HG03565 (cell line): ENCODE data around the gene KIRREL3.

ENCODE experiments used
- ATAC-seq: cut with Tn5 transposase; IDR thresholded peaks from one replicate; pipeline ENCODE4 v1.9.1; 2021; ENCODE audit warnings: mild to moderate bottlenecking, moderate library complexity; ENCODE audit not compliant: unreplicated experiment

The KIRREL3 gene

DNA sequence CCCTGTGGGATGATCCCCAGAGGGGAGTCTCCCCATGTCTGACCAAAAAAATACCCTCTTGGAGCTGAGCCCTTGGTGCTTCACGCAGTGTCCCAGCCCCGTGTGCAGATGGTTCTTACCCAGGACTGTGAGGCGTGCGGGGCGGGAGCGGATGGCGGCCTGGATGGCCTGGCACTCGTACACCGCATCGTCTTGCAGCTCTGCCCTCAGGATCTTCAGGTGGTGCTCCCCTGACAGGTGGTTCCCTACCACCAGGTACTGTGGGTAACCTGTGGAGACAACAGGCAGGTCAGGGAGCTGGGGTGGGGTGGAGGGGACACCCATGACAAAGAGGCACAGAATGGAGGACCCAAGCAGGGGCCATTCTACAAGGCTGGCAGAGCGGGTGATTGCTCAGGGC lies 479.4 kb downstream of the KIRREL3 start:
- no peak for ATAC-seq

DNA sequence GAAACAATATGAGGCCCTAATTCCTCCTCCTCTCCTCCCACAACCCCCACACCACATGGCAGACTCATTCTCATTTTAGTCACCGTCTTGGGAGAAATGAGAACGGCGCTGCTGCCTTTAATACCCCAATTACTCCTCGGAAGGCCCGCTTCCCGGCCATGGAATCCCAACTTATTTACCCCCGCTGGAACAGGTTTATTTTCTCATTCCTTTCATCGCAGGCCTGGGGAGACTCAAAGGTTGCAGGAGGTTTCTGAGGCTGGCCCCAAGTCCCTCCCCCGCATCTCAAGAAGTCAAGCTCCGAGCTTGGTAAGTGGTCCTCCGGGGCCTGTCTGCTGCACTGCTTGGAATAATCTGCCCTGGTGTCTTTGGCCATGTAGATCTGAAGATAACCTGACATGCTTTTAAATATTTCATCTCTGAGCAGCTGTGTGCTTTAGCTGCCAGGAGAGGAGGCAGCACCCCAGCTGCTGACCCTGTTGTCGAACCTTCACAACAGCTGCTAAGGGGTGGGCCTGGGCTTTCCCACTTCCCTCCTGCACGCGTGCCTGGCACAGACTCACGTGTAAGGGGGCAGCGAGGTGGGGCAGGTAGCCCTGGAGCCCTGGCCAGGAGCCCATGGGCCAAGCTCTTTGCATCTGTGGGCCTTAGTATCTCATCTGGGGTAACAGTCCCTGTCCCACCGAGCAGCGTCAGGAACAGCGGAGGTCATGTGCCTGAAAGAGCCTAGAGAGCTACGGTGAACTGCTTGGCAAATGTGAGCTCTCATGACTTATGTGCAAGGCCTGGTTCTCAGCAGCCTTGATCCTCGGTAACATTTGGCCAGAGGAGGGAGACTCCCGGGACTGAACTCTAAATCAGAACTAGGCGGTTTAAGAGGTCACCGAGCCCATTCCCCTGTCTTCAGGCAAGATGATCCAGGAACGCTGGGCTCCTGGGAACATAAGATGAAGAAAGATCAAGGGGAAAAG lies 480.5 kb downstream of the KIRREL3 start:
- no peak for ATAC-seq

DNA sequence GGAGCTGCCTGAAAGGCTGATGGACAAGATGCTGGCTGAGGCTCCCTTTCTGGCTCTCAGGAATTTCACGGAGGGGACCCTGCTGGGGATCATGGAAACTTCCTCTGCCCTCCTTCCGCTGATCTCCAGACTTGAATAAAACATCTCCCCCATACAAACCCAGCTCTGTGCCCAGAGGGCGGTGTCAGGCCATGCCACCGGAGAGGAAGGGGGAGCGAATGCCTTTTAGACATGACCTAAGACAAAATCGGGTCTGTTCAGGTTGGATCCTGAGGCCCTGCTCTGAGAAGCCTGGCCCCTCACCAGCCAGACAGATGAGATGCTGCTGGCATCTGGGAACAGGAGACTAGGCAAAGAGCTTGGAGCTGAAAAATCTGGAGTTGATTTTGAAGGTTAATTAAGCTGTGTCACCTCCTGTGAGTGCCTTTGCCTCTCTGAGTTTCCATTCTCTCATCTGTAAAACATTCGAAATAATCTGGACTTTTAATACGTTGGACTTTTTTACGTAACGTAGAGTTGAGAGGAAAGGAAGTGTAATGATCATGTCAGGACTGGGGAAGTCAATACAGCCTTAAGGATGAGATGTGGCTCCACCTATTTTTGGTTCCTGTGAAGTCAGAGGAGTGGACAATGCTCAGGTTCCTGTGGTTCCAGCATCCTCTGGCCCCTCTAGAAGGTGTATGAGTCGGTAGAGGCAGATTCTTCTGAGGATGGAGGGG lies 481.4 kb downstream of the KIRREL3 start:
- no peak for ATAC-seq

- no peak for ATAC-seq
These were observed 482.2 kb downstream of the KIRREL3 start for GRCh38 chr11:126518071-126518971.

DNA sequence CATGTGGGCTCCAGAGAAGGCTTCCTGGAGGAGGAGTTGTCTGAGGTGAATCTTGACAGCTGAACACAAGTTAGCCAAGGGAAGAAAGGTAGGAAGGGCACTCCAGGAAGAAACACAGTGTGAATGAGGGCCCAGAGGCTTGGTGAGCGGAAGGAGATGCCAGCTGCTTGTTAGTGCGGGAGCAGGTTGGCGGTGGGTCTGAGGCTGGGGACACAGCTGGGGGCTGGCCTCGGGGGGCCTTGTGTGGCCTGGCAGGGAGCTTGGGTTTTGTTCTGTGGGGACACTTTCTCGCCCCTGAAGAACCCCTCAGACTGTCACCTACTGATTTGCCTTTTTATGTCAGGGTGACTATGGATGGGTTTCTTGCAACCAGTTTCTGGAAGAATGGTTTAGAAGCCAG lies 485.1 kb downstream of the KIRREL3 start:
- ATAC-seq: no peak

GRCh38 chr11:126514061-126514693 lies 486.4 kb downstream of the KIRREL3 start:
- no peak for ATAC-seq

- ATAC-seq: no peak
These were observed 487.5 kb downstream of the KIRREL3 start for GRCh38 chr11:126512741-126513715.

DNA sequence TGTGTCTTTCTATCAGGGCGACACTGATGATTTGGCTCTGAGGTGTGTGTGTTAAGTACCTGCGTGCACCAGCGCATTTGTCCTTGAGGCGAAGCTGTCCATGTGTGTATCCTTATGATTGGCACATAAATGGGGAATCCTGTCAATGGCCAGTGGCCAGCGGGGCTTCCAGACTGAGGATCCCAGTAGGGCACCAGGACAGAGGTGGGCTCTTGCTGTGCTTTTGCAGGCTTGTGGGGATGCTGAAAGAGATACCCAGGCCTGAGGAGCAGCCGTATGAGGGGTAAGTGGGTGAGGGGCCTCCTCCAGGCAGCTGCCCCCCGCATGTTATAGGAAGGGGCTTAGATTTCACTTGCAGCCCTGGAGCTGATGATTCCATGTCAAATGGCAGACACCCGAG lies 488.3 kb downstream of the KIRREL3 start:
- ATAC-seq: no peak

DNA sequence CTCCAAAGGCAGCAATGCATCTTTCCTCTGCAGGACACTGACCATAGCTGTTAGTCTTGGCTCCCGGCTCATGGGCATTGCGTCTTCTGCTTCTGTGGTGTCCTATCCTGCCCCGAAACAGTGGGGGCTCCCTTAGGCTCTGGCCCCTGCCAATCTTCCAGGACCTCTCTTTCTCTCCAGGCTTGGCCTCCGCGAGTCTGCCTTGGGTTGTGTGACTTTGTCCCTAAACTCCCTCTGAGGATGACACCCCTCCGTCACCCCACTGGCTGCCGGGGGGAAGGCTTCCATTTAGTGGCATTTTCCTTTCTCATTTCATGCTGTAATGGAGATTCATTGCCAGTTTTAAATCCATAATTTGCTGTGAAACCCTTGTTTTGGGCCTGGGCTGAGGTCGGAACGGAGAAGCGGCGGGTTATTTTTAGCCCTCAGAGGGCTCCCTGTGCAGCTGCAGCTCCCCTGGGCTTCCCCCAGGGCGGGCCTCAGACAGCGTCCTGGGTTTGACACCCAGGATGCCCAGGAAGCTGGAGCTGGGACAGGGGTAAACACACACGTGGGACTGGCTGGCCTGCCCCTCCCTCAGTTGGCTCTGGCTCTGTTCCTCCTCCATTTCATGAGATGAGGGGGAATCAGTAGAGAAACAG lies 489.0 kb downstream of the KIRREL3 start:
- no peak for ATAC-seq

- ATAC-seq: no peak
These were observed 489.8 kb downstream of the KIRREL3 start for GRCh38 chr11:126510621-126511370.

- ATAC-seq: no peak
These were observed 492.9 kb downstream of the KIRREL3 start for GRCh38 chr11:126507646-126508045.

- ATAC-seq: no peak
These were observed 493.8 kb downstream of the KIRREL3 start for GRCh38 chr11:126506789-126507188.

GRCh38 chr11:126502982-126503381 lies 497.6 kb downstream of the KIRREL3 start:
- ATAC-seq: no peak

DNA sequence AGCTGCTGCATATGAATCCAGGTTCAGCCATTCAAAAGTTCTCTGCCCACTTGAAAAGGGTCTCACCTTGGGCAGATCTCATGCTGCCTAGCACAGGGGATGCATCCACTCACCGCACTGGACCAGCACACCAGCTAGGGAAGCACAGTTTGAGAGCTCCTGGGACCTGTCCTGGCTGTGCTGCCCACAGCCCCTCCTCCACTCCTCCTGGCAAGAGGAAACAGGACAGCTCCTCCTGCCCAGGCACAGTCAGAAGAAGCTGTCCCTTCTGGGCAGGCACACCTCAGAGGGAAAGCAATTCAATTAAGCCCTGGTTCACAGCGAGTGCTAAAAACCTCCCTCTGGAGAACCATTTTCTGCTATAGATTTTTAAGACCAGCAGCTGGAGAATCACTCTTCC lies 498.4 kb downstream of the KIRREL3 start:
- ATAC-seq: no peak

GRCh38 chr11:126501641-126502040 lies 498.9 kb downstream of the KIRREL3 start:
- no peak for ATAC-seq

DNA sequence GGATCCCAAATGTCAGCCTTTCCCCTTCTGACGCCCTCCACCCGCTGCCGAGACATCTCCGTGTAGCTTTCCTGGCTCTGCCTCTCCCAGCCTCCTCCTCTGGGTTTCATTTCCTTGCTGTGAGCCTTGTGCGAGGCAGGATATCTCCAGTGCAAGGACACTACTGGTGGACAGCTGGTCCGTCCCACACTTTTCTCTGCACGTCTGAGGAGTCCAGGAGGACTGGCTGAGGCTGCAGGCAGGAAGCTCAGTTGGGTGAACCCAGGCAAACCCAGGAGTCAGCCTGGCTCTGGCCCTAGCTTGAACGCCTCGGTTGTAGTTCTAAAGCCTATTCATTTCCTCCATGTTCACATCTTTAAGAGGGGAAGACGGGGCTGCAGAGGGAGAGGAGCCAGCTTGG lies 499.6 kb downstream of the KIRREL3 start:
- ATAC-seq: no peak

DNA sequence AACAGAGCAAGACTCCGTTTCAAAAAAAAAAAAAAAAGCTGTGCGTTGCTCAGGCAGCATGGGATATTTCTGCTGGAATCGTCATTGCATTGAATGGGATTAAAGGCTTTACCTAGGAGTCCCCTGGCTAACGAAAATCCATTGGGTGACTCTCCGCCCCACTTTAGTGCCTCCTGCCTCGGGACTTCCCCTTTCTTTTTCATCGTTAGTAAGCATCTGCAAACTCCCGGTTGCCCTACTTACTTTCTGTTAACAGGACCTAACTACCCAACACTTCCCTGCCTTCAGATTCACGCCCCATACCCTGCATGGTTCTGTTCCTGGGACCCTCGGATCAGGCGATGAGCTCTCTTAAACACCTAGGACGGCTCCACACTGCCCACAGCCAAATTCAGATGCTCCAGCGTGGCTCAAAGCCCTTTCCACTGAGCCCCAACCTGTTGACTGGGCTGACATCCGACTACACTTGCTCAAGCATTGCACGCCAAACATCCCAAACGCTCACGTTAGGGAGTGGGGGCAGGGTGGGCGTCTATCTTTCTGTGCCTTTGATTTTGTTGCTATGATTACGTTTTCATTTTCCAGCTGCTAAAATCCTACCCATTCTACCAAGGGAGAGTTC lies 501.3 kb downstream of the KIRREL3 start:
- ATAC-seq: no peak

DNA sequence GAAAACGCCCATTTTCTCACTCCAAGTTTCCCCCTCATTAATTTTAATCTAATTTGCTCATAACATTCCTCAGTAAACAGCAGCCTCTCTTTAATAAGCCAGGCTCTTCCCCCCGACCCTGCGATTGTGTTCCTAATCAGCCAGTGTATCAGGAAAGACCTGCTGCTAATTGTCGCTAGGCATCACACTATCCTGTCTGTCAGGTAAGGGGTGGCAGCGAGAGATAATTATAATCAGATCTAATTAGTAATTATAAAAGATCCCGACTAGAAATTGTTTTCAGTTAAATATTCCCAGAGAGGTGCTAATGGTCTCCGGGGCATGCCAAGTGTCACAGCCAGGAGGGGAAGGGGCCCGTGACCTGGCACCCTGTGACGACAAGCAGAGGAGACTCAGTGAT lies 502.3 kb downstream of the KIRREL3 start:
- no peak for ATAC-seq
